ENCODE results near the gene ZSCAN1. TPM values are rescaled to one million over a fixed set of nuclear protein-coding genes. Genes with fewer than 3 reads are reported as not detected.

ZSCAN1 gene
- polyA plus RNA-seq, 1 of the 3 experiments (the other 2 are of a cell fraction) = not detected

- WGBS (ENCODE audit: low lambda C conversion rate) = 77% methylated on average over 11 of the region's 13 CpGs
- DNase-seq = no peak
- H3K4me1 ChIP-seq (ENCODE audit: control insufficient read depth in 1 of 2, insufficient read depth in 2 of 2, low read depth in 1 of 2, low read length in 1 of 2) = no peaks in the 10 kb centered on the region
Measured at GRCh38 chr19:58088521-58089052, 54.8 kb downstream of the ZSCAN1 start.

GRCh38 chr19:58089846-58090245, 56.0 kb downstream of the ZSCAN1 start:
- no peaks in the 10 kb centered on the region for H3K9me2 ChIP-seq
- H3K4me3 ChIP-seq (ENCODE audit: low read depth in 2 of 2, low read length in 1 of 2) = no peak overlapping the region; a peak in 1 of 4 replicates
- POLR2A ChIA-PET = no interaction called here
- no peak overlapping the region for H3K27ac ChIP-seq (ENCODE audit: low read depth in 2 of 2, low read length in 1 of 2)
- no peaks in the 10 kb centered on the region for H3F3A ChIP-seq (replicated peaks; ENCODE audit: insufficient read depth)
- no peak for DNase-seq
- no peaks in the 10 kb centered on the region for H3K79me2 ChIP-seq (ENCODE audit: insufficient read depth)
- WGBS (ENCODE audit: low lambda C conversion rate) = 82% methylated on average over 13 of the region's 16 CpGs
- no peak overlapping the region for H2AFZ ChIP-seq (ENCODE audit: low read depth)
- no peaks in the 10 kb centered on the region for H3K27me3 ChIP-seq (ENCODE audit: insufficient read depth)
- H3K4me2 ChIP-seq = no peak overlapping the region
- H3K9me3 ChIP-seq = no peaks in the 10 kb centered on the region
- no peaks in the 10 kb centered on the region for H3K36me3 ChIP-seq (replicated peaks in 1 of 2; ENCODE audit: control insufficient read depth in 1 of 2, insufficient read depth in 2 of 2, low read length in 1 of 2)
- CTCF ChIA-PET = no interaction called here
- H3K9ac ChIP-seq = no peak overlapping the region
- no peaks in the 10 kb centered on the region for H3K4me1 ChIP-seq (ENCODE audit: control insufficient read depth in 1 of 2, insufficient read depth in 2 of 2, low read depth in 1 of 2, low read length in 1 of 2)
- no peaks in the 10 kb centered on the region for H4K20me1 ChIP-seq (ENCODE audit: insufficient read depth)
- TF ChIP-seq SIN3A (IDR thresholded peaks at IDR 0.05; ENCODE audit: borderline replicate concordance, low read depth, low read length) (no peak), RCOR1 (IDR thresholded peaks at IDR 0.05; ENCODE audit: low read length) (no peak), USF2 (IDR thresholded peaks at IDR 0.05; ENCODE audit: borderline replicate concordance, low read depth, low read length) (no peak), EZH2phosphoT487 (IDR thresholded peaks at IDR 0.05; ENCODE audit: borderline replicate concordance, low read depth) (no peak), MXI1 (IDR thresholded peaks at IDR 0.05; ENCODE audit: low read depth, low read length) (no peak), ELF1 (IDR thresholded peaks at IDR 0.05) (no peak), RXRA (IDR thresholded peaks at IDR 0.05; ENCODE audit: borderline replicate concordance, low read depth) (no peak), MAX (IDR thresholded peaks at IDR 0.05; ENCODE audit: low read depth) (no peak), GATA2 (CRISPR knock-in tag; IDR thresholded peaks at IDR 0.05) (no peak), CHD2 (IDR thresholded peaks at IDR 0.05; ENCODE audit: low read length, partially characterized antibody) (no peak), GABPA (IDR thresholded peaks at IDR 0.05; ENCODE audit: low read depth) (no peak), NRF1 (IDR thresholded peaks at IDR 0.05; ENCODE audit: low read depth, low read length) (no peak), REST (IDR thresholded peaks at IDR 0.05; ENCODE audit: low read depth, low read length) (no peak), NFIC (IDR thresholded peaks at IDR 0.05; ENCODE audit: borderline replicate concordance) (no peak), PBX3 (IDR thresholded peaks at IDR 0.05) (no peak), MEF2A (IDR thresholded peaks at IDR 0.05; ENCODE audit: borderline replicate concordance, low read depth) (no peak)

More at GRCh38 chr19:58088521-58089052, 54.8 kb downstream of the ZSCAN1 start:
- no peak overlapping the region for H3K9ac ChIP-seq
- no peak for TF ChIP-seq TEAD4 (IDR thresholded peaks at IDR 0.05; ENCODE audit: borderline replicate concordance, insufficient read depth)
- no peak for TF ChIP-seq TAF1 (IDR thresholded peaks at IDR 0.05; ENCODE audit: borderline replicate concordance, low read depth, low read length)
- no peak for TF ChIP-seq EP300 (IDR thresholded peaks at IDR 0.05; ENCODE audit: borderline replicate concordance in 1 of 2, low read depth in 1 of 2, low read length in 1 of 2)
- no peak for TF ChIP-seq ELF1 (IDR thresholded peaks at IDR 0.05)
- no peak for TF ChIP-seq RCOR1 (IDR thresholded peaks at IDR 0.05; ENCODE audit: low read length)
- TF ChIP-seq SMC3 (IDR thresholded peaks at IDR 0.05; ENCODE audit: low read depth, low read length) = no peak
- no peak for TF ChIP-seq IRF3 (IDR thresholded peaks at IDR 0.05; ENCODE audit: low read depth, low read length)
- no peak for TF ChIP-seq NFIC (IDR thresholded peaks at IDR 0.05; ENCODE audit: borderline replicate concordance)
- TF ChIP-seq JUND (IDR thresholded peaks at IDR 0.05) = no peak
- TF ChIP-seq EZH2phosphoT487 (IDR thresholded peaks at IDR 0.05; ENCODE audit: borderline replicate concordance, low read depth) = no peak
- no peak overlapping the region for H3K4me2 ChIP-seq
- H3K4me3 ChIP-seq (ENCODE audit: low read depth in 2 of 2, low read length in 1 of 2) = no peak overlapping the region; a peak in 1 of 4 replicates
- no peak overlapping the region for H2AFZ ChIP-seq (ENCODE audit: low read depth)
- no peaks in the 10 kb centered on the region for H3K9me2 ChIP-seq
- POLR2A ChIA-PET = no interaction called here
- no peaks in the 10 kb centered on the region for H4K20me1 ChIP-seq (ENCODE audit: insufficient read depth)
- no peaks in the 10 kb centered on the region for H3K27me3 ChIP-seq (ENCODE audit: insufficient read depth)
- no peaks in the 10 kb centered on the region for H3K9me3 ChIP-seq
- CTCF ChIA-PET = no interaction called here
- H3F3A ChIP-seq (replicated peaks; ENCODE audit: insufficient read depth) = no peaks in the 10 kb centered on the region
- H3K79me2 ChIP-seq (ENCODE audit: insufficient read depth) = no peaks in the 10 kb centered on the region
- no peak overlapping the region for H3K27ac ChIP-seq (ENCODE audit: low read depth in 2 of 2, low read length in 1 of 2)
- H3K36me3 ChIP-seq (replicated peaks in 1 of 2; ENCODE audit: control insufficient read depth in 1 of 2, insufficient read depth in 2 of 2, low read length in 1 of 2) = no peaks in the 10 kb centered on the region

Measured in SK-N-SH (cell line).